Pancreas (tissue), 10 donors: ENCODE data around the gene SH3RF2. TPM values are rescaled to one million over a fixed set of nuclear protein-coding genes. Genes with fewer than 3 reads are reported as not detected.
A peak's percentile ranks its signal among the peaks of the same experiment; 100 is the strongest.

Experiments used
- ATAC-seq, 4 donors: fragments of 200-7000 bp; cut with Tn5 transposase; one replicate each; pipeline versions ENCODE4 v1.8.0 to v1.9.1; 2020; ENCODE audit warnings: mild to moderate bottlenecking in 4 of 4, moderate library complexity in 4 of 4
- DNase-seq, 6 donors: peaks; one replicate each; pipeline ENCODE4 v3.0.0-alpha.2; 2020
- FAIRE-seq: peaks from 2 replicates; lab custom pipeline; 2012; peaks lifted over from hg19 to GRCh38; lab: Jason Lieb, UNC
- H3K27ac ChIP-seq, 4 donors: fragments of 200-600 bp; sonication (generic); 1 replicate in 3 of 4; 2 replicates in 1 of 4; pipeline versions ENCODE4 v1.5.0 to v1.8.0; 2020
- H3K27me3 ChIP-seq, 4 donors: fragments of 200-600 bp; one replicate each; pipeline ENCODE4 v1.8.0; 2021
- H3K36me3 ChIP-seq, 3 donors: fragments of 200-600 bp; sonication (generic) in 1 of 3; one replicate each; pipeline versions ENCODE4 v1.5.0 to v1.8.0; 2020 to 2021
- H3K4me1 ChIP-seq, 3 donors: fragments of 200-600 bp; one replicate each; pipeline ENCODE4 v1.8.0; 2021
- H3K4me3 ChIP-seq, 4 donors: fragments of 200-600 bp; sonication (generic) in 2 of 4; one replicate each; pipeline versions ENCODE4 v1.5.0 to v1.8.0; 2020 to 2021
- H3K9me3 ChIP-seq, 4 donors: fragments of 200-600 bp; one replicate each; pipeline ENCODE4 v1.8.0; 2021
- WGBS, 2 donors: extraction: QIAGEN DNeasy Blood & Tissue Kit; methylation state at CpG; one replicate each; pipeline ENCODE4 v1.1.7; 2013; 5-methylcytosine and 5-hydroxymethylcytosine counted together
- intact Hi-C, 3 donors: fragments of 100-400 bp; cut with DNase I; formaldehyde crosslinking; loops; one replicate each; pipeline versions ENCODE4 v1.11.1 to v1.14.2; 2022
- polyA plus RNA-seq, 2 donors: library from polyadenylated mRNA; stranded (reverse); fragments of 200-250 nt; gene quantifications; one replicate each; pipeline ENCODE4 v1.2.3, GENCODE V29; 2013
- total RNA-seq, 6 donors: library from RNA; stranded (reverse); fragmentation: NEBNext Ultra II Directional in 4 of 6; extraction: Animal tissue kit (Norgen Biotek cat#: 25700) in 4 of 6; gene quantifications; one replicate each; pipeline versions ENCODE4 v1.2.1 to v1.2.4, GENCODE V29; 2021 to 2023
- TF ChIP-seq, protein P1 (sequence below), 4 donors: fragments of 200-600 bp; sonication (generic) in 3 of 4; IDR thresholded peaks; one replicate each; pipeline versions ENCODE4 v1.5.0 to v1.8.0; 2021; ENCODE audit warnings: antibody characterized with exemption in 4 of 4
- donor health status: healthy with polysubstance abuse.
- donor health status: DM: no; HTN: no; CAD: no; lungs with moderate emphysema.
- donor health status: DM: no; HTN: no; CAD: no.
- donor health status: control.
- donor health status: control.
- donor health status: Bipolar disorder and iron deficiency.
- donor health status: DM: yes; HTN: yes; CAD: no.
- donor health status: DM: no; HTN: no; CAD: no.
- donor health status: DM: no; HTN: no; CAD: no.
- donor health status: DM: yes; HTN: yes; CAD: no.

Gene SH3RF2
- total and polyA plus RNA-seq, 8 donors: 6.3 to 22.4 (median 12.8) TPM

GRCh38 chr5:145971701-145972100, 35.3 kb downstream of the SH3RF2 start:
- ATAC-seq (no peak), FAIRE-seq (no peak), DNase-seq (no peak)
- Histone ChIP-seq H3K4me3 (no peak overlapping the region), H3K9me3 (no peaks in the 10 kb centered on the region), H3K27me3 (no peaks in the 10 kb centered on the region), H3K4me1 (peaks cover 32 to 35% (median 32%) of the 10 kb centered on the region in 3 donors), H3K27ac (no peak overlapping the region), H3K36me3 (no peaks in the 10 kb centered on the region)
- TF ChIP-seq, protein P1, sequence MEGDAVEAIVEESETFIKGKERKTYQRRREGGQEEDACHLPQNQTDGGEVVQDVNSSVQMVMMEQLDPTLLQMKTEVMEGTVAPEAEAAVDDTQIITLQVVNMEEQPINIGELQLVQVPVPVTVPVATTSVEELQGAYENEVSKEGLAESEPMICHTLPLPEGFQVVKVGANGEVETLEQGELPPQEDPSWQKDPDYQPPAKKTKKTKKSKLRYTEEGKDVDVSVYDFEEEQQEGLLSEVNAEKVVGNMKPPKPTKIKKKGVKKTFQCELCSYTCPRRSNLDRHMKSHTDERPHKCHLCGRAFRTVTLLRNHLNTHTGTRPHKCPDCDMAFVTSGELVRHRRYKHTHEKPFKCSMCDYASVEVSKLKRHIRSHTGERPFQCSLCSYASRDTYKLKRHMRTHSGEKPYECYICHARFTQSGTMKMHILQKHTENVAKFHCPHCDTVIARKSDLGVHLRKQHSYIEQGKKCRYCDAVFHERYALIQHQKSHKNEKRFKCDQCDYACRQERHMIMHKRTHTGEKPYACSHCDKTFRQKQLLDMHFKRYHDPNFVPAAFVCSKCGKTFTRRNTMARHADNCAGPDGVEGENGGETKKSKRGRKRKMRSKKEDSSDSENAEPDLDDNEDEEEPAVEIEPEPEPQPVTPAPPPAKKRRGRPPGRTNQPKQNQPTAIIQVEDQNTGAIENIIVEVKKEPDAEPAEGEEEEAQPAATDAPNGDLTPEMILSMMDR (IDR thresholded peaks at IDR 0.05): no peak
- intact Hi-C loops: no loop called here
- WGBS, 2 donors: 96% methylated on average over 1 of the region's 1 CpG

DNA sequence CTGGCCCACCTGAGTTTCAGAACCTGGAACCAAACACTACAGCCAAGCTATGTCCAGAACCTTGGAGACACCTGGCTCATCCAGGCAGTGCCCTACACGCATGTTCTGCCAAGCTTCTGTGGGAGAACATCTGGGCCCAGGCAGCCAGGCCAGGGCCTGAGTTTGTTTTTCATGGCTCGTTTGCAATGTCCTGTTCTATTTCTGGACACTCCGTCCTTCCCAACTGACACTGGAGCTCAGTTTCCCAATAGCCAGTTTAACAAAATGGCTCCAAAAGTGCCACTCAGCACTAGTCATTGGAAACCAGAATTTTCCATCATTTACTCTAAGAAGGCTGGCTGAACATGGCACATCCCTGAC, 38.6 kb downstream of the SH3RF2 start:
- no peaks in the 10 kb centered on the region for H3K27me3 ChIP-seq
- ATAC-seq (peak in 3 of 4 donors; percentile 5 to 67 (median 51)), DNase-seq (peak in 5 of 6 donors; percentile 24 to 55 (median 37)), FAIRE-seq (no peak)
- no peaks in the 10 kb centered on the region for H3K36me3 ChIP-seq
- no peak overlapping the region for H3K4me3 ChIP-seq
- TF ChIP-seq, protein P1 (IDR thresholded peaks at IDR 0.05): no peak
- peak overlapping the region in 3 of 4 donors; percentile 16 to 79 (median 19) for H3K27ac ChIP-seq
- no peaks in the 10 kb centered on the region for H3K9me3 ChIP-seq
- peaks cover 41 to 50% (median 47%) of the 10 kb centered on the region in 3 donors for H3K4me1 ChIP-seq
- intact Hi-C loops: no loop called here
- WGBS, 2 donors: 36% methylated on average over 3 of the region's 3 CpGs

DNA sequence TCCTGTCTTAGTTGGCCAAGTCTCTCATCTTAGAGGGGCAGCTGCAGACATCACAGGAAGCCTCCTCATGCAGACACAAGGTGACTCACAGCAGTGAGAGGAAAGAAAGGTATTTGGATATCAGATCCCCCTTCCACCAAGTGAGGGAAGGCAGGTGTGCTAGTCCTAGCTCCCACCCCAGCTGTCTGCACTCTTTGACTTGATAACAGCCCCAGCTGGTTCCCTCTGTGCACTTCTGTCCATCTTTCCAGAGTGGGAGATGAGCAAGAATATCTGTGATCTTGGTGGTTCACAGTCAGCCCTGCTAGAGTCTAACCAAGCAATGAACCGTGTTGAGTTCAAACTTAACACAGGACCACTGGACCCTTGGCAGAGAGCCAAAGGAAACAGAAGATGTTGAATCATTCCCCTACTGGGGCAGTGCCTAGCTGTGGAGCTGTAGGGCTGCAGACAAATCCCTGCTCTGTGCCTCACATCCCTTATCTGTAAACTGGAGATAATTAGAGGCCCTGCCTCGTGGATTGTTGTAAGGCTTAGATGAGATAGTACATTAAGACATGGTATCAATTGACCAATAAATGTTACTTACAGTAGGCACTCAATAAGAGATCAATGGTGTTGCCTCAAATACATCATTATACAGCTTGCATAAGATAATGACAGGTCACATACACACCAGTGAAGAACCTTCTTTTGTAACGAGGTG, 39.1 kb downstream of the SH3RF2 start:
- H3K27me3 ChIP-seq: no peaks in the 10 kb centered on the region
- H3K36me3 ChIP-seq: no peaks in the 10 kb centered on the region
- peak overlapping the region in 3 of 4 donors; percentile 16 to 79 (median 78) for H3K27ac ChIP-seq
- no peak overlapping the region for H3K4me3 ChIP-seq
- peak in 3 of 4 donors; percentile 27 to 41 (median 33) for ATAC-seq
- TF ChIP-seq, protein P1 (IDR thresholded peaks at IDR 0.05): no peak
- no peak for FAIRE-seq
- peak in 4 of 6 donors; percentile 24 to 55 (median 38) for DNase-seq
- WGBS, 2 donors: 30 to 33% methylated on average over 3 of the region's 3 CpGs
- no peaks in the 10 kb centered on the region for H3K9me3 ChIP-seq
- peaks cover 47 to 56% (median 52%) of the 10 kb centered on the region in 3 donors for H3K4me1 ChIP-seq
- intact Hi-C loops: no loop called here

GRCh38 chr5:145976431-145977155, 40.2 kb downstream of the SH3RF2 start:
- ATAC-seq: peak; percentile 13 to 65 (median 26)
- Histone ChIP-seq H3K9me3 (no peaks in the 10 kb centered on the region), H3K4me1 (peaks cover 56 to 67% (median 63%) of the 10 kb centered on the region in 3 donors), H3K4me3 (no peak overlapping the region), H3K27me3 (no peaks in the 10 kb centered on the region), H3K36me3 (no peaks in the 10 kb centered on the region), H3K27ac (peak overlapping the region in 3 of 4 donors; percentile 7 to 79 (median 78))
- 39 to 45% methylated on average over 7 of the region's 7 CpGs for WGBS, 2 donors
- DNase-seq: peak in 1 of 6 donors; percentile 38
- TF ChIP-seq, protein P1 (IDR thresholded peaks at IDR 0.05): no peak
- intact Hi-C loops: no loop called here
- FAIRE-seq: no peak
